ENCODE results near the gene GIMAP7.

GRCh38 chr7:150473902-150474301, 40.8 kb upstream of the GIMAP7 start:
- TF ChIP-seq POLR2A (IDR thresholded peaks at IDR 0.05) (no peak), CTCF (IDR thresholded peaks at IDR 0.05) (no peak), EP300 (IDR thresholded peaks at IDR 0.05) (no peak)
